GM18951 (cell line): ENCODE data around the gene CRHR1.
"Not testable (repeated sequence)": the region's sequence is repeated elsewhere in the genome, so short reads cannot be mapped to it uniquely, and the experiment has no call there.

ENCODE experiments used
- POLR2A ChIP-seq: IDR thresholded peaks from 4 replicates; pipeline ENCODE4 v1.6.1; 2011; ENCODE audit warnings: mild to moderate bottlenecking; ENCODE audit not compliant: insufficient read length, insufficient read depth; ENCODE audit errors: extremely low read depth
- in situ Hi-C: fragments of 300-500 bp; cut with MboI; formaldehyde crosslinking; loops from one replicate; pipeline ENCODE4 v1.12.0; 2022; ENCODE audit warnings: low sequenced_read_pairs, mixed read lengths, inconsistent platforms; ENCODE audit not compliant: unreplicated experiment

CRHR1 gene

GRCh38 chr17:45784293-45784740 lies at the start of gene CRHR1:
Gene CRHR1 (plus strand): TSS chr17:45784320. CDS start chr17:45784545, 225 bp downstream.
- TF ChIP-seq POLR2A: no peak
- in situ Hi-C loops: no loop called here

- TF ChIP-seq POLR2A: no peak
Measured at GRCh38 chr17:45734598-45734997, 49.5 kb upstream of the CRHR1 start.

GRCh38 chr17:45735488-45735887 lies 48.6 kb upstream of the CRHR1 start:
- in situ Hi-C loops: no loop called here
- TF ChIP-seq POLR2A: no peak

More at GRCh38 chr17:45734598-45734997, 49.5 kb upstream of the CRHR1 start:
- in situ Hi-C loops: no loop called here

GRCh38 chr17:45739786-45740185 lies 44.3 kb upstream of the CRHR1 start:
- in situ Hi-C loops: no loop called here
- TF ChIP-seq POLR2A: no peak

GRCh38 chr17:45740553-45741330 lies 43.4 kb upstream of the CRHR1 start:
- in situ Hi-C loops: no loop called here
- TF ChIP-seq POLR2A: no peak

GRCh38 chr17:45742251-45742650 lies 41.9 kb upstream of the CRHR1 start:
- no peak for TF ChIP-seq POLR2A

GRCh38 chr17:45743626-45744326 lies 40.3 kb upstream of the CRHR1 start:
- in situ Hi-C loops: no loop called here
- TF ChIP-seq POLR2A: no peak

More at GRCh38 chr17:45742251-45742650, 41.9 kb upstream of the CRHR1 start:
- in situ Hi-C loops: no loop called here

GRCh38 chr17:45744826-45745225 lies 39.3 kb upstream of the CRHR1 start:
- in situ Hi-C loops: not testable (repeated sequence)

- TF ChIP-seq POLR2A: no peak
- in situ Hi-C loops: no loop called here
Measured at GRCh38 chr17:45745601-45746494, 38.3 kb upstream of the CRHR1 start.

- in situ Hi-C loops: no loop called here
Measured at GRCh38 chr17:45747911-45748310, 36.2 kb upstream of the CRHR1 start.

GRCh38 chr17:45748731-45749310 lies 35.3 kb upstream of the CRHR1 start:
- in situ Hi-C loops: no loop called here
- TF ChIP-seq POLR2A: no peak

More at GRCh38 chr17:45747911-45748310, 36.2 kb upstream of the CRHR1 start:
- TF ChIP-seq POLR2A: no peak

- no peak for TF ChIP-seq POLR2A
- in situ Hi-C loops: no loop called here
Measured at GRCh38 chr17:45749831-45750335, 34.2 kb upstream of the CRHR1 start.
